Activated T-cell treated with anti-CD3 and anti-CD28 coated beads, Interleukin-2, amount 50 U/mL, for 1 hour (primary cell): ENCODE data around the gene DYNLT2.
A peak's percentile ranks its signal among the peaks of the same experiment; 100 is the strongest.

ENCODE experiments used
- DNase-seq: peaks from one replicate; pipeline ENCODE4 v3.0.0-alpha.2; 2020

DYNLT2 gene

GRCh38 chr6:169726963-169727362, 24.4 kb downstream of the DYNLT2 start:
- DNase-seq, result no peak

GRCh38 chr6:169726049-169726400, 25.3 kb downstream of the DYNLT2 start:
- no peak for DNase-seq

- no peak for DNase-seq
Observed at GRCh38 chr6:169725125-169726048, 26.0 kb downstream of the DYNLT2 start.

GRCh38 chr6:169724494-169725124, 26.8 kb downstream of the DYNLT2 start, which contains the start of gene PHF10:
TSS of gene PHF10 (minus strand) at chr6:169724500. CDS start at chr6:169723931, 569 bp downstream.
- DNase-seq, result peak; percentile 77

GRCh38 chr6:169723991-169724493, 27.3 kb downstream of the DYNLT2 start:
- peak; percentile 65 for DNase-seq

- DNase-seq, result peak; percentile 80
Observed at GRCh38 chr6:169723200-169723909, 28.0 kb downstream of the DYNLT2 start.

GRCh38 chr6:169722362-169723199, 28.8 kb downstream of the DYNLT2 start:
- peak; percentile 57 for DNase-seq

GRCh38 chr6:169720207-169720855, 31.0 kb downstream of the DYNLT2 start:
- no peak for DNase-seq

- DNase-seq, result no peak
Observed at GRCh38 chr6:169719117-169719516, 32.3 kb downstream of the DYNLT2 start.

GRCh38 chr6:169714595-169714994, 36.8 kb downstream of the DYNLT2 start:
- DNase-seq, result no peak

- DNase-seq, result no peak
Observed at GRCh38 chr6:169714178-169714577, 37.2 kb downstream of the DYNLT2 start.

GRCh38 chr6:169710009-169710408, 41.4 kb downstream of the DYNLT2 start:
- DNase-seq, result no peak

- no peak for DNase-seq
Observed at GRCh38 chr6:169709293-169709692, 42.1 kb downstream of the DYNLT2 start.

GRCh38 chr6:169707772-169708171, 43.6 kb downstream of the DYNLT2 start:
- no peak for DNase-seq

- no peak for DNase-seq
Observed at GRCh38 chr6:169702840-169703246, 48.5 kb downstream of the DYNLT2 start.

- DNase-seq, result peak; percentile 96
Observed at GRCh38 chr6:169701954-169702839, 49.2 kb downstream of the DYNLT2 start, which contains the start of the genes C6orf120 and WDR27. TSS of gene C6orf120 (plus strand) at chr6:169702126. CDS start at chr6:169702460, 334 bp downstream. TSS of gene WDR27 (minus strand) at chr6:169702029. CDS start at chr6:169689005, 13,024 bp downstream.

- DNase-seq, result no peak
Observed at GRCh38 chr6:169701311-169701953, 49.9 kb downstream of the DYNLT2 start.

GRCh38 chr6:169700296-169700695, 51.1 kb downstream of the DYNLT2 start:
- no peak for DNase-seq

GRCh38 chr6:169697115-169697514, 54.3 kb downstream of the DYNLT2 start:
- DNase-seq, result peak; percentile 32

GRCh38 chr6:169695131-169695530, 56.2 kb downstream of the DYNLT2 start:
- DNase-seq, result no peak
